Bone marrow (tissue), 2 donors: ENCODE measurements around the gene CCT6B.
"Not testable (repeated sequence)": the region's sequence is repeated elsewhere in the genome, so short reads cannot be mapped to it uniquely, and the experiment has no call there.

Experiments used
- DNase-seq, 2 donors: peaks; one replicate each; lab custom pipeline; 2025; lab: John Stamatoyannopoulos, UW

CCT6B gene

DNA sequence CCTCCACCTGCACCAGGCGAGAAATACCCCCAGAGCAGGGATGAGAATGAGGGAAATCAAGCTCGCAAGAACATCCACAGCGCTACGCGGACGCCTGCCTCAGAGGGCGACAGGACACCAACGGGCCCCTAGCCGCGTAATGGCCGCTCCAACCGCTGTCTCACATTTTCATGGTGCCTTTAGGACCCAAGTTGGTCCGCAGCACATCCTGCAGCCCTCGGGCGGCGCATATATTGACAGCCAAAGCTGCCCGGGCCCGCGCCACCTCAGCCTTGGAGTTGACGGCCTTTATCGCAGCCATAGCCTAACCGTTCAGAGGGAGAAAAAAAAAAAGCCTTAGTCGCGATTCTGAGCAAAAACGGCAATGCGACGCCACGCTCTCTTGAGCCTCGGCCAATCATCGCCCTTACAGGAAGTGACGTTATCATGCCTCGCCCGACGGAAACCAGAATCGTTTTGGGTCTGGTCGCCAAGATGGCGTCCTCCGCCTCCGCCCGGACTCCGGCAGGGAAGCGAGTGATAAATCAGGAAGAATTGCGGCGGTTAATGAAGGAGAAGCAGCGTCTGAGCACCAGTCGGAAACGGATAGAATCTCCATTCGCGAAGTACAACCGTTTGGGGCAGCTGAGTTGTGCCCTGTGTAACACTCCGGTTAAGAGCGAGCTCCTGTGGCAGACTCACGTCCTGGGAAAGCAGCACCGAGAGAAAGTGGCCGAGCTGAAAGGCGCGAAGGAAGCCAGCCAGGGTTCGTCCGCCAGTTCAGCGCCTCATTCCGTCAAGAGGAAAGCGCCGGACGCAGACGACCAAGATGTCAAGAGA is at the start of gene CCT6B, which contains the start of gene ZNF830:
CCT6B (minus strand) TSS at position 368 of the 819 bp plus-strand sequence; CDS start at position 301, 67 bp downstream.
ZNF830 (plus strand) TSS at position 448 of the 819 bp plus-strand sequence; CDS start at position 475, 27 bp downstream.
- DNase-seq = peak; percentile 87 to 94

DNA sequence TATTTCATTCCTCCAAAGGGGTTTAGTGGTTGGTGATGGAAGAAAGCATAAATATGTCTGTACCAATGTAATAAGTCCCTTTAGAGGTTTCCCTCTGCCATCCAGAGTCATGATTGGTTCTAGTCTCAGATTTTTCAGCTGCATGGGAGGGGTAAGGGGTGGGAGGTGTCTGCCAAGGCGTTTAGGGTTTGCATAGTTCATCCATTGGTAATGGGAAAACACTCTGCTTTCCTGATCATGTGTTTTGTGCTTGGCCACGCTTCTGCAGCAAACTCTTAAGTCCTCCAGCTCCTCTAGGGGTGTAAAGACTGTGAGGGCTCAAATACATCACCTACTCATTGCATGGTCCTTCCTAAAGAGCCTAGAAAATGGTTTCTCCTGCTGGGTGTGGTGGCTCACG is 48.8 kb upstream of the CCT6B start:
- no peak for DNase-seq

GRCh38 chr17:35006961-35007360 is 45.7 kb upstream of the CCT6B start:
- no peak for DNase-seq

- no peak for DNase-seq
Measured at GRCh38 chr17:35006345-35006744, 45.1 kb upstream of the CCT6B start.

DNA sequence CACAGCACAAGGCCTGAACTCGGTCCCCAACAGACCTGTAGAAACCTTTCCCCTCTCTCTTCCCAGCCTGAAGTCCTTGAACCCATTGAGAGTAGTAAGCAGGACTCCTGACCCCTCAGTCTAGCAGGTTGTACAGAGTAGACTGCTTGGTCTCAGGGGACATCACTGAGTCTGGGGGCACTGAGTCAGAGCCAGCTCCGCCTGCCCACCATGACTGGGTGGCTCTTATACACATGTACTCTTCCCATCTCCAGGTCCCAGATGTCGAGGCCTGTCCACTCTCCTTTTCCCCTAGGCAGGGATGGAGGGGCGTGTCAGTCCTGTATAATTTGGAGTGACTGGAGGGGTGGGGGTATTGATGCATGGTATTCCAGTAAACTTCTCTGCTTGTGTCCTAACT is 42.5 kb upstream of the CCT6B start:
- no peak for DNase-seq

DNA sequence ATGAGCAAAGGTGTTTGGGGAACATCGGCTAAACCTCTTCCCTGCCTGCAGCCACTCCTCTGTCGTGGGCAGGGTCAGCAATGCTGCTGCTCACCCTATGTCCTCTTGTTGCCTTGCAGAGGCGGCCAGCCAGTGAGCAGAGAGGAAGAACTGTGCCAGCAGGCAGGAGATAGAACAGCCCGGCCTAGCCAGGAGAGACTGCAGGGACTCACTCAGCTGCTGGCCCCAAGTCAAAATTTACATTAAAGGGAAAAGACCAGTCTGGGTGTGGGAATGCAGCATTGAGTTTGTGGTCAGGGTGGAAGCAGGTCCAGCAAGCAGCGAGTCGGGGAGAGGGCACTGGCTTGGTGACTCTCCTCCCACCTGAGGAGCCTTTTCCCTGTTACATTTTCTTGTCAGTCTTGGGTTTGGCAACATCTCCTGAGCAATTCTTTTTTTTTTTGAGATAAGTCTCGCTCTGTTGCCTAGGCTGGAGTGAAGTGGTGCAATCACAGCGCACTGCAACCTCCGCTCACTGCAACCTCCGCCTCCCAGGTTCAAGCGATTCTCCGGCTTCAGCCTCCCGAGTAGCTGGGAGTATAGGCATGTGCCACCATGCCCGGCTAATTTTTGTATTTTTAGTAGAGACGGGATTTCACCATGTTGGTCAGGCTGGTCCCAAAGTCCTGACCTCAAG is 41.8 kb upstream of the CCT6B start:
- no peak for DNase-seq

DNA sequence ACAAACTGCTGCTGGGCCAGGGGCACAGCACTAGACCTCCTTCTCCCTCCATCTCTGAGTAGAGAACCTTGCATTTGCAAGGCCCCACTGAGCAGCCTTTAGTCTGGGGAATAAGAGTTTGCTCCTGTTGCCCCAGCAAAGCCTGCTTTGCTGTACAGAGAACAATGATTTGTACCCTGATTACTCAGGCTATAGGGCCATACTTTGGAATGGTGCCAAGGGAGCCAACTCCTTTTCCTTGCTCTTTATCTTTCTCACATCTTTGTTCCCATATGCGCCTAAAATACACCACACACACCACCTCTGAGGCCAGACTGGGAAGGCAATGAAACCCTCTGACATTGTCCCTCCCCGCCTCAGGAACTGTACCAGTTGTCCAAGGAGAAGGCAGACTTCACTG is 40.3 kb upstream of the CCT6B start:
- no peak for DNase-seq

- not testable (repeated sequence) for DNase-seq
Measured at GRCh38 chr17:35000965-35001364, 39.7 kb upstream of the CCT6B start.

- no peak for DNase-seq
Measured at GRCh38 chr17:34999456-34999855, 38.2 kb upstream of the CCT6B start.

DNA sequence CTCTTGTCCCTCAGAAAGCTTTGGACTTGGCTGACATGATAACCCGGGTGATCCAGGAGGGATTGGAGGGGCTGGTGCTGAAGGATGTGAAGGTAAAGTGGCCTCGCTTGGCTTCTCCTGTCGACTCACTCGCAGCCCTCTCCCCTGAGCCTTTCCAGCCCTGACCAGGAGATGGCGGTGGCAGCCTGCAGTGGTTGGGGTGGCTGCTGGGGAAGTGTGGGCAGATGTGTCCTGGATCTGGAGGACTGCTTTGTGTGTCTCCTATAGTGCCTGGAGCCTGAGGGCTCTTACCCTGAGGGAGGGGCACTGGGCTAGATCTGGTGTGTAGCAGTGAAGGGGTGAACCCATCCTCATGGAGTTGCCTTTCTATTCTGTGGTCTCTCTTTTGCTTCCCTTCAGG is 36.9 kb upstream of the CCT6B start:
- DNase-seq = peak; percentile 51 to 65

DNA sequence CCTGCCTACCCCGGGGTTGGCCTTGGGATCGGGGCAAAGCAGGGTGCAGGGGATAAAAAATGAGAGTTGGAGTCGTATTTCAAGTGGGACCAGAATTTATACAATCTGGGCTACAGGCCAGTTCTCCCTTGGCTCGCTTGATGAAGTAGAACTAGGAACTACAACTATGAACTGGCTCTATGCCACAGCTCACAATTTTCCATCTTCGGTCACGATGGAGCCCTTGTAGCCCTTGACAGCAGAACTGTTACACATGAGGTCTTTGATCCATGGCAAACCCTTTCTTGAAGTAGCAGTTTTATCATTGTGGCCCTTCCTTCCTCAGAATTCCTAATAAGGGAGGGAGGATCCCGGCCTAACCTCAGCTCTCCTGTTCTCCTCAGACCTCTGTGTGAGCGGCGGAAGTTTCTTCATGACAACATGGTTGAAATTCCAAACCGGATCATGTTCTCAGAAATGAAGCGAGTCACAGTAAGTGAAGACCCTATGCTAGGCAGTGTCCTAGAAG is 36.1 kb upstream of the CCT6B start:
- no peak for DNase-seq

GRCh38 chr17:34996422-34997285 is 35.4 kb upstream of the CCT6B start:
- no peak for DNase-seq

GRCh38 chr17:34993031-34993430 is 31.8 kb upstream of the CCT6B start:
- DNase-seq = no peak

GRCh38 chr17:34991606-34992005 is 30.3 kb upstream of the CCT6B start:
- no peak for DNase-seq

DNA sequence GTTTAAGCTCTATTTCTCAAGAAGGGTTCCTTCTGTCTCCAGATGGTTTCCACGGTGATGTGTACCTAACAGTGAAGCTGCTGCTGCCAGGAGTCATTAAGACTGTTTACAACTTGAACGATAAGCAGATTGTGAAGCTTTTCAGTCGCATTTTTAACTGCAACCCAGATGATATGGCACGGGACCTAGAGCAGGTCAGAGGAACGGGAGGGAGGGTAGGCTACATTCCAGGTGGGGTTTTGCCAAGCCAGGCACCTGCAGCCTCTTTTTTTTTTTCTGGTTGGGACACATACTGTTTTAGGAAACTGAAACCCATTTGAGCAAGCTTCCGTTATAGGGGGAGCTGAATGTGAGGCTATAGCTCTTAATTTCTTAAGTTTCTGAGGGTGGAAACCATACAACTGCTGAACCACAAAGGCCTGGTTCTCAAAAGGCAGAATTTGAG is 29.7 kb upstream of the CCT6B start:
- DNase-seq = no peak

DNA sequence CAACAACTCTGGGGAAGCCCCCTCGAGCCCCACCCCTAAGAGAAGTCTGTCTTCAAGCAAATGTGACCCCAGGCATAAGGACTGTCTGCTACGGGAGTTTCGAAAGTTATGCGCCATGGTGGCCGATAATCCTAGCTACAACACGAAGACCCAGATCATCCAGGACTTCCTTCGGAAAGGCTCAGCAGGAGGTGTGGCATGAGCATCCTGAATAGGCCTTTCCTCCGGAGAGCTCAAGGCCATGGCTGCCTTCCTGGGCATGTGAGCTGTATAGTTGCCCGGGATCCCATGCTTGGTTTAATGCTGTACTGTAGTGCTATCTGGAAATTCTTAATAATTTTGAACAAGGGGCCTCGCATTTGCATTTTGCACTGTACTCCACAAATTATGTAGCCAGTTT is 28.2 kb upstream of the CCT6B start:
- no peak for DNase-seq

GRCh38 chr17:34988644-34989043 is 27.4 kb upstream of the CCT6B start:
- no peak for DNase-seq

GRCh38 chr17:34987232-34987631 is 26.0 kb upstream of the CCT6B start:
- DNase-seq = no peak

DNA sequence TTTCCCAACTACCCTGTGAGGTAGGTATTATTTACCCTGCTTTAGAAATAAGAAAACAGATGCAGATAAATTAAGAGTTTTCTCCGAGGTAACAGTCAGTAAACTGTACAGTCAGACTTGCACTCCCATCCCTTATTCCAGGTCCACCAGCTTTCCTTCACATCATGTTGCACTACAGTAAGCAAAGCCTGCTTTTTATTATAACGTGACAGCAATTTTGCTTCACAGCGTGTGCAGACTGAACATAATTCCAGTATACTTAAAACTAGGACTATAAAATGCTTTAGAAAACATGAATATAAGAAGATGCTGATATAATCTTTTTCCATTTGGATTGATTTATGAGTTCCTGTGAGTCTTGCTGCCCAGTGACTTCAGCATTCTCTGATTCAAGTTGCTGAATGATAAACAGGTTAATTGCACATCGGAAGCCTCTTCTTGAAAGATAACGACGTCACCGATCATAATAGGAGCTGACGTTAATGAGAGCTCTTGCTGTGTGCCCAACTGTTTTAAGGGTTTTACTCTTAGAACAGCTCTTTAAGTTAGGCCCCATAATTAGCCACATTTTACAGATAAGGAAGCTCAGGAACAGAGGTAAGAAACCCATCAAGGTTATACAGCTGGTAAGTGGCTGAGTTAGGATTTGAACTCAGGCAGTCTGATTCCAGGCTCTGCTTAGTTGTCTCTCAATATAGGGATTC is 20.4 kb upstream of the CCT6B start:
- no peak for DNase-seq

DNA sequence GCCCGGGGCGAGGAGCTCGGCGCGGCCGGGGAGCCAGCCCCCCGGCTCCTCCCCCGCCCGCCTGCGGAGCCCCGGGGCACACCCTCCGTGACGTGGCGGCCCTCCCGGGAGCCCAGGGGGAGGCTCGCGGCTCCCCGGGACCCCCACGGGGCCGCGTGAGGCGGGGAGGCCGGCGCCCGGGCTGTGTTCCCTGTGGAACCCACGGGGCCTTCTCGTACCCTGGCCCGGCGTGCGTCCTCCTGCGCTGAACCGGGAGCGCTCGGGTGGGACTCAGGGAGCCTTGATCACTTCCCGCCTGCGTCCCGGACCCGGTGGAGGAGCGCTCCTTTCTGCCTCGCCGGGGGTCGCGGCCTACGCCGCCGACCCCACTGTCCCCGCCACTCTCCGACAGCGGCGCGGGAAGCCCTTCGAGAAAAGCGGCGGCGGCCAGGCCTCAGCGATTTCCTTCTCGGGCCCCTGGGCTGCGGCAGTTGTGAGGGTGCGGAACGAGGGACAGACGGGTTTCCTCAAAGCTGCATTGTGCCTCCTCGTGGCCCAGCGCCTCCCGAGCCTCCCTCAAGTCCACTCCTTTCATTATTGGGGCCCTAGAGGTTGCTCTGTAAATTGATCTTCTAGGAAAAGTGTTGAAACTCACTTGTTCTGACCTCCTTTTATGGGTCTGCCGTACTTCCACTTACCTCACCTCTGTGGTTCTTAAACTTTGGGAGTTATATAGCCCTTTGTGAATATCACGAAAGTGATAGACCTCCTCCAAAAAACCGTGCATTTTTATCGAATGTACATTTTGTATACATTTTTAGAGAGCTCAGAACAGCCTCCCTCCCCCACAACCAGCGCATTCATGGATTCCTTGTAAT is 19.6 kb upstream of the CCT6B start:
- DNase-seq = peak; percentile 74 to 96

DNA sequence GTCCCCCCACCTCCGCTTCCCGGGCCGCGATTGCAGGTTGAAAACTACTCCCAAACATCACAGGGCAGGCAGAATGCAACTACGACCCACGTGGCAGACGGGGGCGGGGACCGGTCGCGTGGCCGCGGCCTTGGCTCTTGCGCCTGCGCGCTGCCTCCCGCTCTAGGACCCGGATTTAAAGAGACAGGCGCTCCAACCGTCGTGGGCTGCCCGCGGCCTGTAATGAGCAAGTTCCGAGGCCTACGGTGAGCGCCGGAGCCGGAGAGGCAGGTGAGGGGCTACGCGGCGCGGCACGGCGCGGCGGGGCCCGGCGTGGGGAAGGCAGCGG is 19.1 kb upstream of the CCT6B start, which contains the start of gene LIG3:
LIG3 (plus strand) TSS at position 160 of the 328 bp plus-strand sequence. CDS start 2,494 bp downstream, outside the sequence.
- peak; percentile 77 to 96 for DNase-seq
